K562 (cell line): Measurements from ENCODE around the gene RUVBL2. TPM values are rescaled to one million over a fixed set of nuclear protein-coding genes. Genes with fewer than 3 reads are reported as not detected.

Experiments used
- BDP1 ChIP-seq: IDR thresholded peaks from 3 replicates; pipeline ENCODE4 v1.6.1; 2011; ENCODE audit not compliant: insufficient read length, insufficient read depth
- E2F6 ChIP-seq, 2 experiments: IDR thresholded peaks; 2 replicates each; pipeline ENCODE4 v1.6.1; 2011; ENCODE audit warnings: borderline replicate concordance in 1 of 2, control low read depth in 1 of 2, low read depth in 1 of 2, low read length in 1 of 2, mild to moderate bottlenecking in 1 of 2, mixed read lengths in 1 of 2, moderate library complexity in 1 of 2; ENCODE audit not compliant: insufficient read depth in 1 of 2, insufficient read length in 1 of 2, poor library complexity in 1 of 2, severe bottlenecking in 1 of 2; ENCODE audit errors: extremely low read depth in 1 of 2
- EP400 ChIP-seq: fragments of 450-650 bp; IDR thresholded peaks from 2 replicates; pipeline ENCODE4 v1.6.1; 2017; ENCODE audit warnings: antibody characterized with exemption, mild to moderate bottlenecking, moderate library complexity
- FOXK1 ChIP-seq: sonication (generic); formaldehyde crosslinking; IDR thresholded peaks from 2 replicates; pipeline ENCODE4 v1.8.0; 2022; ENCODE audit warnings: missing genetic modification reagents, mild to moderate bottlenecking, borderline replicate concordance
- HIVEP1 ChIP-seq: fragments of 250-450 bp; sonication (Bioruptor Pico); IDR thresholded peaks from 2 replicates; pipeline ENCODE4 v1.4.0; 2020; ENCODE audit warnings: mild to moderate bottlenecking
- JUND ChIP-seq, 2 experiments: IDR thresholded peaks; 2 replicates in 1 of 2; 3 replicates in 1 of 2; pipeline ENCODE4 v1.6.1; 2011; ENCODE audit warnings: borderline replicate concordance in 2 of 2, low read depth in 2 of 2, low read length in 2 of 2, improper control_type of control experiment in 1 of 2, missing biosample characterization in 1 of 2, missing genetic modification characterization in 1 of 2, missing genetic modification reagents in 1 of 2
- KDM2B ChIP-seq: fragments of 250-450 bp; sonication (Bioruptor Pico); IDR thresholded peaks from 2 replicates; pipeline ENCODE4 v1.8.0; 2021; ENCODE audit warnings: mild to moderate bottlenecking, moderate library complexity
- MAZ ChIP-seq, 2 experiments: fragments of 450-650 bp in 1 of 2; sonication (generic) in 1 of 2; formaldehyde crosslinking; IDR thresholded peaks in 1 of 2; conservative IDR thresholded peaks in 1 of 2; 2 replicates each; pipeline versions ENCODE4 v1.4.0 to v1.5.0; 2020; ENCODE audit warnings: mild to moderate bottlenecking in 1 of 2, missing genetic modification reagents in 1 of 2
- MITF ChIP-seq: IDR thresholded peaks from 2 replicates; pipeline ENCODE4 v1.6.1; 2014; ENCODE audit warnings: antibody characterized with exemption
- NCOA4 ChIP-seq: fragments of 450-650 bp; IDR thresholded peaks from 2 replicates; pipeline ENCODE4 v1.6.1; 2018; ENCODE audit warnings: mild to moderate bottlenecking; ENCODE audit not compliant: partially characterized antibody
- RNF219 ChIP-seq: fragments of 250-450 bp; sonication (Bioruptor Pico); IDR thresholded peaks from 2 replicates; pipeline ENCODE4 v1.5.0; 2022; ENCODE audit warnings: mild to moderate bottlenecking
- SAFB2 ChIP-seq: fragments of 200-400 bp; formaldehyde crosslinking; IDR thresholded peaks from 2 replicates; pipeline ENCODE4 v1.6.1; 2018; ENCODE audit warnings: borderline replicate concordance, low read length, low read depth, moderate library complexity; ENCODE audit not compliant: severe bottlenecking
- ZBTB12 ChIP-seq: fragments of 250-450 bp; sonication (Bioruptor Pico); IDR thresholded peaks from 2 replicates; pipeline ENCODE4 v1.4.0; 2020
- ZBTB26 ChIP-seq: fragments of 450-650 bp; formaldehyde crosslinking; IDR thresholded peaks from 2 replicates; pipeline ENCODE4 v1.4.0; 2022; ENCODE audit warnings: missing genetic modification characterization
- ZBTB8A ChIP-seq: fragments of 450-650 bp; IDR thresholded peaks from 2 replicates; pipeline ENCODE4 v1.6.1; 2018; ENCODE audit warnings: mild to moderate bottlenecking, moderate library complexity; ENCODE audit not compliant: partially characterized antibody
- ZNF134 ChIP-seq: fragments of 250-450 bp; sonication (Bioruptor Pico); conservative IDR thresholded peaks from 2 replicates; pipeline ENCODE4 v1.4.0; 2020
- ZNF282 ChIP-seq: sonication (generic); formaldehyde crosslinking; IDR thresholded peaks from 2 replicates; pipeline ENCODE4 v1.8.1; 2023; ENCODE audit warnings: missing genetic modification reagents
- ZNF324 ChIP-seq: fragments of 250-450 bp; sonication (Bioruptor Pico); IDR thresholded peaks from 2 replicates; pipeline ENCODE4 v1.4.0; 2020; ENCODE audit warnings: mild to moderate bottlenecking
- polyA plus RNA-seq, 8 experiments: library from polyadenylated mRNA; depleted of rRNA in 4 of 8; stranded (reverse) in 5 of 8; unstranded in 3 of 8; fragments of >200 nt; fragmentation: Nextera tagmentation in 2 of 8; fragmentation: Illumina TruSeq in 1 of 8; extraction: Ambion mirVana in 2 of 8; extraction: Trizol in 1 of 8; gene quantifications; 2 replicates each; pipeline versions ENCODE4 v1.2.1 to v1.2.3, GENCODE V29; 2011 to 2014; ENCODE audit warnings: inconsistent platforms in 1 of 8, missing spikeins in 1 of 8
- total RNA-seq, 7 experiments: library from RNA; depleted of rRNA in 6 of 7; stranded (reverse); fragments of >200 nt in 6 of 7; fragmentation: Illumina TruSeq in 2 of 7; extraction: Trizol in 2 of 7; gene quantifications; 2 replicates each; pipeline versions ENCODE4 v1.2.1 to v1.2.3, GENCODE V29; 2011 to 2021; ENCODE audit warnings: low replicate concordance in 1 of 7

The RUVBL2 gene
- total and polyA plus RNA-seq, 9 of the 15 experiments (the other 6 are each of a cell fraction or from before 2014, with no cell fraction given), result 71.4 to 453 (median 237) TPM

GRCh38 chr19:48967346-48968178 lies 26.1 kb upstream of the RUVBL2 start (continued):
- peak in 1 of 2 experiments; percentile 28 for TF ChIP-seq E2F6 (IDR thresholded peaks at IDR 0.05; ENCODE audit: borderline replicate concordance in 1 of 2, extremely low read depth in 1 of 2, insufficient read depth in 1 of 2, insufficient read length in 1 of 2, low read depth in 1 of 2, low read length in 1 of 2, poor library complexity in 1 of 2, severe bottlenecking in 1 of 2)
- TF ChIP-seq MAZ (CRISPR knock-in tag; conservative IDR thresholded peaks at IDR 0.05 in 1 of 2, IDR thresholded peaks at IDR 0.05 in 1 of 2), result peak in 1 of 2 experiments; percentile 17; a peak in 2 of 4 replicates
- no peak for TF ChIP-seq ZNF134 (CRISPR knock-in tag)
- TF ChIP-seq SAFB2, result no peak
- TF ChIP-seq HIVEP1 (CRISPR knock-in tag), result no peak
- peak; percentile 15; the same call in 1 of the 2 replicates for TF ChIP-seq JUND (IDR thresholded peaks at IDR 0.05; ENCODE audit: borderline replicate concordance, low read depth, low read length)
- TF ChIP-seq JUND (tag; IDR thresholded peaks at IDR 0.05; ENCODE audit: borderline replicate concordance, low read depth, low read length), result no peak
- TF ChIP-seq MITF, result peak; percentile 59; the same call in 1 of the 2 replicates
- TF ChIP-seq BDP1, result no peak
- TF ChIP-seq RNF219 (CRISPR knock-in tag), result no peak
- no peak for TF ChIP-seq ZBTB12
- TF ChIP-seq ZBTB26 (CRISPR knock-in tag), result no peak; the same call in 1 of the 2 replicates
- peak; percentile 91; the same call in 1 of the 2 replicates for TF ChIP-seq FOXK1 (CRISPR knock-in tag)
- TF ChIP-seq KDM2B (CRISPR knock-in tag), result no peak
- peak; percentile 88; the same call in 1 of the 2 replicates for TF ChIP-seq ZNF282
- no peak for TF ChIP-seq ZBTB8A
- TF ChIP-seq ZNF324 (CRISPR knock-in tag), result peak; percentile 27; the same call in 1 of the 2 replicates
- TF ChIP-seq NCOA4, result no peak
- TF ChIP-seq EP400, result peak; percentile 46; the same call in 1 of the 2 replicates
